Stimulated activated naive CD8-positive, alpha-beta T cell treated with anti-CD3 and anti-CD28 coated beads, Interleukin-15, Interleukin-2, amounts not matched to agents 100 U/mL and 50 U/mL, for 24 hours (primary cell): ENCODE results near the gene C20orf144.

Experiments
- ATAC-seq: fragments of 150-1000 bp; cut with Tn5 transposase; one replicate; pipeline ENCODE4 v1.10.0; 2021
- DNase-seq: peaks from one replicate; pipeline ENCODE4 v3.0.0; 2021

C20orf144 gene

DNA sequence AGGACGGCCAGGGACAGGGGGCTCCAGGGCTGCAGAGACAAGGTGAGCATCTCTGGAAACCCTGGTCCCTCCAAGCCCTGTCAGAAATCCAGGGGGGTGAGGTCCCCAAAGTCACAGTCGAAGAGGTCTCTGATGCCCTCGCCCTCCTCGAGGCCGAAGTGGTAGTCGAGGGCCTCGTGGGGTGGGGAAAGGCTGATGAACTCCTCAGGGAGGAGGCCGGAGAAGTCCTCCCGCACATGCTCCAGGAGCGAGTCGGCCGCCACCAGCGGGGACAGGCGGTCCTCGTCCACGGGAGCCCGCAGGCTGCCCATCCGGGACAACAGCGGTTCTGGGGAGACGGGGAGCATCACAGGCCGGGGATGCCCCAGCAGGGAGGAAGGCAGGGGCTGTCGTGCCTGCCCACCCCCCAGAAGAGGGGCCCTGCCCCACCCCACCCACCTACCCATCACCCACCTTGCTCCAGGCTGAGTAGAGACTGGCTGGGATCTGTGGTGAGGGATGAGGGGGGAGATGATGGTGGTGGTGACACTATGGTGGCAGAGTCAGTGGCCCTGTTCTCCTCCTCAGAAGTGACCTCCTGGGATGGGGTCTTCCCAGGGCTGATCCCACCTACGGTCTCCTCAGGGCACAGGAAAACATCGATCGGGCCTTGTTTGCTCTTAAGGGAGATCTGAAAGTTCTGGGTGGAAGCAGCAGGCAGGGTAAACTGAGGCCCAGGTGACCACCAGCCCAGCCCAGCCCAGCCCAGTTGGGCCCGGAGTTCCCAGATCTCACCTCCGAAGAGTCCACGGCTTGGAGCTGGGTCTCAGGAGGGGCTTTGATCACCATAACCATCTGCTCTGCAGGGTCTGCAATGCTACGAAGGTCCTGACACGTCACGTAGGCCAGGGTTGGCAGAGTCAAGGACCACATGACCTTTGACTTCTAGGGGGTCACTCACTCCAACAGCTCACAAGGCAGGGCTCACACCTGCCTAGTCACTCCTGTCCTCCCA is 14.8 kb downstream of the C20orf144 start:
- ATAC-seq: no peak
- DNase-seq: no peak

DNA sequence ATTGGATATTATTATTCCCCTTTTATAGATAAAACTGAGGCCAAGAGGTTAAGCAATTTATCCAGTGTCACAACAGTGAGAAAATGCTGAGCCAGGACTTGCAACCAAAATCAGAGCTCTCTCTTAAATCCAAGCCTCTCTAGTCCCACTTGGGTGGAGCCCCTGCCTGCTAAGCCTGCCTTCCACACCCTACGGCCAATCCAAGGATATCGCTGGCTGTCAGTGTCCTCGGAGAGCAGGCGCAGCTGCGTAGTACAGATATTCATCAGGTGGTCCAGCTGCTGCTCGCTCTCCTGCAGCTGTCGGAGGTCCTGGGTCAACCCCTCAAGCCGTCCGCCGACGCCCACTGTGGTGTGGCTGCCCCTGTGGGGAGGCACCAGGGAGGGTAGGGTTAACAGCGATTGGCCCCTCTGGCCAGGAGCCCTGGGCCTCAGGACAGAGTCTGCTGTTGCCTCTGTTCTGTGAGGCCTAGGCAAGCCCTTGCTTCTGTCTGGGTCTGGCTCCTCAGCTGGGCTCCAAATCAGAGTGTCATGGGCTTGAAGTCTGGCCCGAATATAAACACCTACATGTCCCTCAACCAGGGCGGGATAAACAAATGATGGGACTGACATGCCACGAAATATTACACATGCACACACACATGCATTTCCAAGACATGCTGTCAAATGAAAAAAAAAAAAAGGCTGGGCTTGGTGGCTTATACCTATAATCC is 16.0 kb downstream of the C20orf144 start:
- no peak for DNase-seq
- ATAC-seq: no peak

DNA sequence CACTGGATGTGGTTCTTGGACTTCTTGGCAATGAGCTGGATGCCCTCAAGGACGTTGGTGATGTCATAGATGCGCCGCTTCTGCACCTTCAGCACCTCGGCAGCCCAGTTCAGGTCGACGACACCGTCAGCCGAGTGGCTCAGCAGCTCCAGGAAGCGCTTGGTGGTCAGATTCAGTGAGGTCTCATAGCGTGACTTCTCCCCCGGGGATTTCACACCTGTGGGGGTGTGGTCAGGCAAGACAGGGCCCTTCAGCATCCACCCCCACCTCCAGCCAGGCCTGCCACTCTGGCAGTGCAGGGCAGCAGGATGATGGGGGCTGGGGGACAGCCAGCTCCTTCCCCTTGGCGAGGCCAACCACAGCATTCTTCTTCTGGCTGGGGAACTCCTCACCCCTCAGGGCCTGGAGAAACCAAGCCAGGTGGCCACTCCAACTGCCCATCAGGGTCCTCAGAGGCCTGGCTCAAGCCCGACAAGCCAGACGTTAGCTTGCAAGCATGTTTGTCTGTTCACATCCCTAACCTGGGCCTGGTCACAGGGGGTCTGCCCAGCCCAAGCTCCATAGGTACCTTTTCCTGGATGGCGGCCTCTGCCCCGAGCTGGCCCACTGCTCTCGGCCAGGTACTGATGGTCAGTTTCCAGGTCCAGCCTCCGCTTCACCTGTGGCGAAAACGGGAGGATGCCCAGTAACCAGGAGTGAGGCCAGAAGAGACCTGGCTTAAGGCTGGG is 17.8 kb downstream of the C20orf144 start:
- DNase-seq (peak; percentile 39), ATAC-seq (no peak)

DNA sequence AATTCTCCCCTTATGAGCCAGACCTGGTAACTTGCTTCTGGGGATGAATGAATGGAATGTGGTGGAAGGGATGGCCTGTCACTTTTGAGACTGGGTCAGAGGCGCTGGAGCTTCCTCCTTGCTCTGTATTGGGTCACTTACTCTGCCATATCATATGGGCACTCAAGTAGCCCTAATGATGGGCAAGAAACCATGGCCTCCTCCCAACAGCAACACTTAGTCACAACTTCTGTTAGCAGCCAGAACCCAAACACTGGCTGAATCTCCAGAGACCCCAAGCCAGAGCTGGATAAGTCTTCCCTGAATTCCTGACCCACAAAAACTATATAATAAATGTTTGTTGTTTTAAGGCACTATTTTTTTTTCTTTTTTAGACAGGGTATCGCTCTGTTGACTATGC is 18.6 kb downstream of the C20orf144 start:
- DNase-seq: no peak
- no peak for ATAC-seq

DNA sequence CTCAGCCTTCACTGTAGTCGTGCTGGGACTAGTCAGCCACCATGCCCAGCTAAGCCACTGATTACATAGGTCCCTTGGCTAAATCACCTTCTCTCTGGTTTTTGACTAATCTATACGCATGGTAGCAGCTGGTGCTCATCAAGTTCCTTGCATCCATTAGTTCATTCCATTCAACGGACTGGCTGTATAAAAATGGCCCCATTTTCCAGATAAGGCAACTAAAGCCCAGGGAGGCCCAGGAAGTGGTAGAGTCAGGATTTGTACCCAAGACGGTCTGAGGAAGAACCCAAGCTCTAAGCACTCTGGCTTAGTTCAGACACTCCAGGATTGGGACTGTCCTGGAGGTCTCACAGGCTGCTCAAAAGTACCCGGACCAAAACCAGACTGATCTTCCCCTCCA is 19.2 kb downstream of the C20orf144 start:
- DNase-seq: no peak
- ATAC-seq: no peak

DNA sequence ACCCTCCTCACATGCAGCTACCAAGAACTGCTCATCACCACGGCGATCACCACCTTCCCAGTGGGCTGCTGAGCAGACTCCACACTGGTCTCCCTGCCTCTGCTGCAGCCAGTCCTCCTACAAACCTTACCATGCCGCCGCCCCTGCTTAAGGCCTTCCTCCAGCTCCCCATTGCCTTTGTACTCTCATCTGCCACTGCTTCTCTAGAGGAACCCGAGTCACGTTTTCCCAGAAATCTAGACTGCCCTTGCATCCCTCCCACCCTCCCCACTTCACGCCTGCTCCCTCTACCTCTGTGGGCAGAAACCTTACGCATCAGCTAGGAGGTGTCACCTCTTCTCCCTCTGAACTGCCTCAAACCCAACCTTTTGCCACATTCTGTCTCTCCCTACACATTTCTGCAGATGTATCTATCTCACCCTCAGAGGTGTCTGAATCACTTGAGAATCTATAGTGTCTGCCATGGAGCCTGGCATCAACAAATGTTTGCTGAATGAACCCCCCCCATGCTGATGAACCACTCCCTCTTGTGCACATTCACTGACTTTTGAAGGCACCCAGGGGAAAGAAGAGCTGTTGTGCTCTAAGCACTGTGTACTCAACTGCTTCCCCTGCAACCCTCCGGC is 19.7 kb downstream of the C20orf144 start:
- ATAC-seq (no peak), DNase-seq (no peak)

DNA sequence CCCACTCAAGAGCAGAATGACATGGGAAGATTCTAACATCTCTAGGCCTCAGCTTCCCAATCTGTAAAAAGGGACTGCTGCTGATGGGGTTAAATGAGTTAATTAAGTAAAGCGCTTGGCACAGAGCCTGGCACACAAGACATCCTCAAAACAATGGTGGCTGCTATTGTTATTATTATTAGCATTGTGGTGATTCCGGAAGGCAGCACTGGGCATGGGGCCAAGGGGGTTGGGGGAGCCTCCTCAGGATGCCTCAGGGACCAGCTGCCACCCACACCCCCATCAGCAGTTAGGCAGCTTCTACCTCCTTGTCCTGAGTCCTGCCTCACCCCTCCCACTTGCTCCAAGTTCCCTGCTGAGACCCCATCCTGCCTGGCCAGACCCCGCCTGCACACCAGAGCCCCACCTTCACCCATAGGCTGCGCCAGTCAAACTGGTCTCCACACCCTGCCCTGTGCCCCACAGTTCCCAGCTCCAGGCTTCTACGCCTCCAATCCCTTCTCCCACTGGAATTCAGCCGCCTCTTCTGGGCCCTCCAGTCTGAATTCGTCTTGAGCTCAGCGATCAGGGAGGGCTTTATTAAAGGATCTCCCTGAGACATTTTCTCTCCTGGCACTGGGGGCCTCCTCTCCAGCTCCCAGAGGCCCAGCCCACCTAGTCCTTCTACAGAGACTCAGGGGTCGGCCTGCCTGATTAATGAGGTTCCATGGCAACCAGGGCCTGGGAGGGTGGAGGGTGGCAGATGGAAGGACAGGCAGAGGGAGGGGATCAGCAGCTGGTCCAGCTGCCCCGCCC is 22.6 kb downstream of the C20orf144 start:
- no peak for DNase-seq
- ATAC-seq: no peak

DNA sequence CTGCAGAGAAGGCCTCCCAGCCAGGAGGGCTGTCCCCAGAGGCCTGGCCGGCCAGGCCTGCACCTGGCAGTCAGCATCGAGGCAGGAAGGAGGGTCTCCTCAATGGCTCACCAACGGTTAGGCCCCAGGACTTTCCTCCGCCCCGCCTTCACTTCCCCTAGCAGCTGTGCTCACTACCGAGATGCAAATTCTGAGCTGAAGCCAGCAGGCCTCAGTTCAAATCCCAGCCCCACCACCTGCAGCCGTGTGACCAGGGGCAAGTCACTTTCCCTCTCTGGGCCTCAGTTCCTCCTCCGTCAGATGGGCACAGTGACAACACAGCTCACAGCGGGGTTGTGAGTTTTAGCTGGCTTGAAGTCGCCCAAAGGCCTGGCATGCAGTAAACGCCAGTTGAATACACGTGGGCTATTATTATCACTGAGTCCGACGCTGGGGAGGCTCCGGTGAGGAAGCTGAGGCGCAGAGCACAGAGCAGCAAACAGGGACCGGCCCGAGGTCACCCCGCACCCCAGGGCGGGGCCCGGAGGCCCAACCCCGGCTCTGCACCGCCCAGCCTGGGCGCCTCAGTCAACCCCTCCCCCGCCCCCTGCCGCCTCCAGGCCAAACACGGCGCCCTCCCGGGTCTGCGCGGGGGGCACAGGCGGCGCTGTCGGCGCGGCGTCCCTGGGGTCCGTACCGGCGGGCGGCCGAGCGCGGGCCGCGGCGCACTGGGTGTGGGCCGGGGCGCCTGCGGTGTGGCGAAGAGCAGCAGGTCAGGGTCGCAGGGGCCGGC is 23.4 kb downstream of the C20orf144 start:
- DNase-seq: peak; percentile 78
- ATAC-seq: peak; percentile 60

DNA sequence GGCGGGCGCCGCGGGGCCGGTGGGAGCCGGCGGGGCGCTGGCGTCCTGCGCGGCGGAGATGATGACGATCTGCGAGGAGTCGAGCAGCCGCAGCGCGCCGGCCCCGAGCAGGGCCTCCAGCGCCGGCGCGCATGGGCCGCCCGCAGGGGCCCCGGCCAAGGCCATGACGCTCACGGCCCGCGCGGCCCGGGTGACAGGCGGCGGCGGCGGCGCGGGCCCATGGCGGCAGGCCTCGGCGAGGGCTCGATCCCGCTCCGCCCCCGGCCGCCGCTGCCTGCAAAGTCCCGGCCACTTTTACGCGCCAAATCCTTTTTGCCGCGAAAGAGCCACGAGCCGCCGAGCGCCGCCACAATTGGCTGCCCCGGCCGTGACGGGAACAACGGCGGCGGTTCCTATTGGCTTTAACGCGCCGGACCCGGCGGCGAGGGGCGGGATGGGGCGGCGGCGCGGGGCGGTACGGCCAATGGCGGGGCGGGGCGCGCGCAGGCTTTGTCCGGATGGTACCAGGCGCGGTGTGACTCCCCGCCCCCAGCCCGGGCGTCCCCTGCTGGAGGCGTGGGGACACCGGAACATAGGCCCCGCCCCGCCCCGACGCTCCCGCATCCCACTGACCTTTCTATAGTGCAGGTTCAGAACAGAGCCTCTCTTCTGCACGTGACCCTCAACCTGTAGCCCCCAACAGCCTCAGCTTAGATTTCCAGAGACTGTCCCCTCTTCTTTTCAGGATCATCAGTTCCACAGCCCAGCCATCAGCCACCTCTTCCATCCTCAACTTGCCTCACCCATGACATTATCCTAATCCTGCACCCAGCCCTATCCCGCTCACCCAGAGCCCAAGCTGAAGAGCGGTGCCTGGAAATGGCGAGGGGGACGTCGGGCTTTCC is 24.2 kb downstream of the C20orf144 start, which contains the start of gene E2F1:
E2F1 (minus strand) TSS at position 286 of the 884 bp plus-strand sequence; CDS start at position 165, 121 bp downstream.
- DNase-seq (peak; percentile 98), ATAC-seq (peak; percentile 87)

DNA sequence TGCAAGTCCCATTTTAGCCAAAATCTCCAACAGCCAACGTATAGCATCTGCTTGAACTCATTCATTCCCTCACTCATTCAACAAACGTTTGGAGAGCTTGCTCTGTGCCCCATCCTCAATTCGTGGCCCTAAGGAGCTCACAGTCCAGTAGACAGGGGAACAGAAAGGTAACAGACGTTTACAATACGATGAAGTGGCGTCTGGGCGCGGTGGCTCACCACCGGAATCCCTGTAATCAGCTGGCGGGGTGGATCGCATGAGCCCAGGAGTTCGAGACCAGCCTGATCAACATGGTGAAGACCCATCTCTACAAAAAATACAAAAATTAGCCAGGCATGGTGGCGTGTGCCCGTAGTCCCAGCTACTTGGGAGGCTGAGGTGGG is 24.8 kb downstream of the C20orf144 start:
- DNase-seq (no peak), ATAC-seq (no peak)

DNA sequence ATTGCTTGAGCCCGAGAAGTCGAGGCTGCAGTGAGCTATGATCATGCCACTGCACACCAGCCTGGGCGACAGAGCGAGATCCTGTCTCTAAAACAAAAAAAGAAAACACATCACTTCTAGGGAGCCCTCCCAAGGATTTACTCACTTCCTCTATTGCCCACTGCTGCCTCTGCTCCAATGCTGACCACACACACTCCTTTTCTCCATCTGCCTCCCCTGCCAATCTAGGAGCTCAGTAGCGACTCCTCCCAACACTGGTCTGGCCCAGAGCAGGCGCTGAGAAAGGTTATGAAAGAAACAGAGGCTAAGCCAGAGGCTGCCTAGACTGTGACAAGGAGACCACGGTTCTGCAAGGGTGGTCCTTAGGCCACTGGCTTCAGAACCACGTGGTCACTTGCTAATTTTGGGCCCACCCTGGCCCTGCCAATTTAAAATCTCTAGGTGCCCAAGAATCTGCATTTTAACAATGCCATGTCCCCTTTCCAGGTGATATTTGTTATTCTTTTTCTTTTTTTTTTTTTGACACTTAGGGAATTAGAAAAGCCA is 25.3 kb downstream of the C20orf144 start:
- DNase-seq: no peak

DNA sequence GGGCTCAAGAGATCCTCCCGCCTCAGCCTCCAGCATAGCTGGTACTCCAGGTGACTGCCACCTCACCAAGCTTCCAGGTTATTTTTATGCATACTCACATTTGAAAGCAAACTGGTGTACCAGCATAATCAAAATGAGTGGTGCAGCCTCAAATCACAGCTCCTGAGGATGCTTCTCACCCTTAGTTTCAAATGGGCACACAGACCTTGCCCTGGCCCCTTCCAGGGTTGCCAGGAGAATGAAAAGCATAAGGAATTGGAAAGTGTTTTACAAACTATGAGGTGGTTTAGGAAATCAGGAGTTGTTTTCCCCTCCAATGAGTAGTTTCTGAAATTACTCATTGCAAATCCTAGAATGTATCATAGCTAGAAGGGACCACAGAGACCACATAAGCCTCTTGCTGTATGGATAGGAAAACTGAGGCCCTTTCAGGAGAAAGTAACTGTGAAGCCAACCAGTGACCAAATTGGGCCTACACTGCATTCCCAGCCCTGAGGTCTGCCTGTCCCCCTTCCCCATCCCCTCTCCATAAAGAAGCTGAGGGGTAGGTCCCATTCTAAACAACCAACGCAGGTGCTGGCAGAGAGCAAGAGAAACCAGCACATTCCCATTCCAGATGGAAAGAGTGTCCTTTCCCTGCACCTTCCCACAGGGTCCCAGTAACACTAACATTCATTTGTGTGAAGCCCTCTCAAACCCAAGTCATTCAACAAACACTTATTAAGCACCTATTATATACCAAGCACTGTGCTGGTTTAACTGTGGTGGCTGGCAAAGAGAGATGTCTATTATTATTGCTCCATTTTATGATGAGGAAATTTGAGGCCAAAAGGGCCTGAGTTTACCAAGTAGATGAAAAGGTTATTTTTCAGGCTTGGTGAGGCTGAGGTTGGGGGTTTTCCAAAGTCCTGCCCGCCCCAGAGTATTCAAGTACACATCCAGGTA is 26.1 kb downstream of the C20orf144 start:
- ATAC-seq (no peak), DNase-seq (no peak)

More for the DNA sequence above, 25.3 kb downstream of the C20orf144 start:
- no peak for ATAC-seq

DNA sequence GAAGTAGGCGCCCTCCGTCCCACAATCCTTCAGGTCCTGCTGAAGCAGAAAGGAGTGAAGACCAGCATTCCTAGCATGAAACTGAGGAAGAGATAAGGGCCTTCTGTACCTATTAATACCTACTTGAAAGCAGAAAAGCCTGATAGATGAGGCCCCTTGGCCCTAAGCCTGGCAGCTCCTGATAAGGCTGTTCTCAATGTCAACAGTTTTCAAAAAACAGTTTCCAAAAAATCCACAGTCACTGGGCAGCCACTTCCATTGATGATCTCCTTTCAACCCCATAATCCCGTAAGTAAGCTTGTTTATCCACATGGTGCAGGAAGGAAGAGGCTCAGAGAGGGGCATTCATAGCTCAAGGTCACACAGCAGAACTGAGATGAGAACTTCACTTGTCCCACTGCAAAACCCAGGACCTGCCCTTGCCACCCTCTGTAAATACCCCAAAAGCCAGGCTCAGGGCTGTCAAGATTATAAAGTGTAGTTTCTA is 26.9 kb downstream of the C20orf144 start:
- no peak for DNase-seq
- ATAC-seq: no peak

DNA sequence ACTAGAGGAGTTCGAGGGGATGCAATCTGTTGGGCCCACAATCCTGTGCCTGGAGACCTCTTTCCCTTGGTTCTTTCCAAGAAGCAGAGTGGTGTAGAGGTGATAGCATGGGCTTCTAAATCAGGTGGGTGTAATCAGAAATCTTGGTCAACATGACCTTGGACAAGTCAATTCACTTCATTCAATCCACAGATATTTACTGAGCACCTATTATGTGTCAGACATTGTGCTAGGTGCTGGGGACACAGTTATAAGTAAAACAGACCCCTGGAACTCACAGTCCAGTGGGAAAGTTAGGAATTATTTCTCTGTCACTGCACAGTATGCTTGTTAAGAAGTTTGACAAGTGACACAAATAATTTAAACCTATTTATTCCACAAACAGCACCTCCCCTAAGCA is 27.4 kb downstream of the C20orf144 start:
- DNase-seq: no peak
- no peak for ATAC-seq

DNA sequence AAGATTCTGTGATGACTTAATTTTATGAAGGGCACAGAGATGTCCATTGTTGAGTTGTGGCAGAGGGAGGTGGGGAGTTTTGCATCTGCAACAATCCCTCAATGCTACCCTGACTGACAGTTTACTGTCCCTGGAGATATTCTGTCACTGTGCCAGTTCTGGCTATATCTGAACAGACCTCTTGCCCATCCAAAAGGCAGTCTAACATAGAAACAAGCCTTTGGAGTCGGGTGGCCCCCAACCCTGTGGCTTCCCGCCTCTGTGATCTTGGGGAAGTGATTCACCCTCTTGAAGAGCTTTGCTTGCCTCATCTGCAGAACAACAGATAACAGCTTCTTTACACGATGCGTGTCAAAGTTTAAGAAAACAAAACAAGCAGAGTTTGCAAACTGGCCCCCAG is 27.8 kb downstream of the C20orf144 start:
- DNase-seq: peak; percentile 66
- ATAC-seq: peak; percentile 34

DNA sequence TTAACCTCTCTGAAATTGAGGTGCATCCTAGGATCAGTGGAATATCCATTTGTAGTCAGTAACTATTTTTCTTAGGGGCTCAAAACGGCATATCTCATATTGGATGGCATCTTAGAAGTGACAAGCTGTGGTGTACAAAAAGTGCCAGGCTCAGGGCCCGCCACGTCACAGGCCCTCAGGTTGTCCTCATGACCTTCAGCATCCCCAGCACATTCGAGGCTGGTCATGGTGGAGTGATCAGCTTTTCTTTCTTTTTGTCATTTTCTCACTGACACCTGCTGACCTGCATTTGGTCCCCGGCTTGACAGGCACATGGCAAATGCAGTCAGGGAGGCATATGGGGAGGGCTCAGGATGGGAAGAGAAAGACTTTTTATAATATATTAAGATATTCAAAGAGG is 31.2 kb downstream of the C20orf144 start:
- no peak for DNase-seq
- ATAC-seq: no peak

DNA sequence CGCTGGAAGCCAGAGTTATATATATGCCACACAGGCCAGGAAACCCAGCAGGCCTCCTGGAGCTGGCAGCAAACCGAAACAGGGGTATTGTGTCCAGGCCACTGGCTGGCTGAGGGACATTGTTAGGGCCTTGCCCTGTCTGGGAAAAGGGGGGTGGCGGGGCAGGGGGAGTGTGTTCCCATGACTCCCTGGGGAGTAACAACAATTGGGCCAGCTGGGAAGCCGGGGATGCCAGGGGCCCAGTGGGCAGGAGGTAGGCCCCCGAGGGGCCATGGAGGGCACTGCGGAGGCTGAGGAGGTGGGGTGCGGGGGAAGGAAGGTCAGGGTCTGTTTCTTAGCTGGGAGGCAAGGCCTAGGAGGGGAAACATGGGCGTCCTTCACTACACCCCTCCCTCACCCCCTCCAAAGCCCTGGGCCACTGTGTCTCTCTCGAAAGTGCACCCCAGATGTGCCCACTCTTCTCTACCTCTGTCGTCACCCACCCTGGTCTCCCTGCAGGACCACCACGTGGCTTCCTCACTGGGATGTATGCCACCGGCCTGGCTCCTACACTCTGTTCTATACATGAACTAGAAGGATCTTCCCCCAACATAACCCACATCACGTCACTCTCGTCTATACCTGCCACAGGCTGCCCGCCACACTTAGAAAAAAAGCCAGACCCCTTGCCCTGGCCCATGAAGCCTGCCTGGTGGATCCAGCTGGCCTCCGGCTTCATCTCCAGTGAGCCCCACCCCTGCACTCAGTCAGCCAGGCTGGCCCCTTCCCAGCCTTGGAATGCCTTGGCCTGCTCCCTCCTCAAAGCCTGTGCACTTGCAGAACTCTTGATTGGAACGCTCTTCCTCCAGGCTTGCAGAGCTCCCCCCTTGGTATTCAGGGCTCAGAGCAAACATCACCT is 31.9 kb downstream of the C20orf144 start:
- no peak for ATAC-seq
- DNase-seq: no peak
